ENCODE measurements around the gene XPO6.

DNA sequence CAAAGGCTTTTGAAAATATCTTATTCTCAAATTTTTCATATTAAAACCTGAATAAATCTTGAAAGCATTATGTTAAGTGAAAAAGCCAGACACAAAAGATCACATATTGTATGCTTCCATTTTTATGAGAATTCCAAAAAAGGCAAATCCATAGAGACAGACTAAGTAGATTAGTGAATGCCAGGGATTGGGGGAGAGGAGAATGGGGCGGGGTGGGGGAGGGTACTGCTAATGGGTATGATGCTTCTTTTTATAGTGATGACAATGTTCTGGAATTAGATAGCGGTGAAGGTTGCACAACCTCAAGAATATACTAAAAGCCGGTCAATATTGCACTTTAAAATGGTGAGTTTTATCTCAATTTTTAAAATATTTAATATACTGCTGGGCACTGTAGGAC, 44.0 kb downstream of the XPO6 start:
- no peak for TF ChIP-seq EZH2 (IDR thresholded peaks at IDR 0.05; ENCODE audit: low read length, unreplicated experiment)
- TF ChIP-seq, protein P1, sequence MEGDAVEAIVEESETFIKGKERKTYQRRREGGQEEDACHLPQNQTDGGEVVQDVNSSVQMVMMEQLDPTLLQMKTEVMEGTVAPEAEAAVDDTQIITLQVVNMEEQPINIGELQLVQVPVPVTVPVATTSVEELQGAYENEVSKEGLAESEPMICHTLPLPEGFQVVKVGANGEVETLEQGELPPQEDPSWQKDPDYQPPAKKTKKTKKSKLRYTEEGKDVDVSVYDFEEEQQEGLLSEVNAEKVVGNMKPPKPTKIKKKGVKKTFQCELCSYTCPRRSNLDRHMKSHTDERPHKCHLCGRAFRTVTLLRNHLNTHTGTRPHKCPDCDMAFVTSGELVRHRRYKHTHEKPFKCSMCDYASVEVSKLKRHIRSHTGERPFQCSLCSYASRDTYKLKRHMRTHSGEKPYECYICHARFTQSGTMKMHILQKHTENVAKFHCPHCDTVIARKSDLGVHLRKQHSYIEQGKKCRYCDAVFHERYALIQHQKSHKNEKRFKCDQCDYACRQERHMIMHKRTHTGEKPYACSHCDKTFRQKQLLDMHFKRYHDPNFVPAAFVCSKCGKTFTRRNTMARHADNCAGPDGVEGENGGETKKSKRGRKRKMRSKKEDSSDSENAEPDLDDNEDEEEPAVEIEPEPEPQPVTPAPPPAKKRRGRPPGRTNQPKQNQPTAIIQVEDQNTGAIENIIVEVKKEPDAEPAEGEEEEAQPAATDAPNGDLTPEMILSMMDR (conservative IDR thresholded peaks at IDR 0.05; ENCODE audit: low read depth, low read length), result no peak
- no peak for TF ChIP-seq EZH2phosphoT487 (IDR thresholded peaks at IDR 0.05; ENCODE audit: borderline replicate concordance, low read length)

Data from PC-3 (cell line).